ENCODE results near the gene TPST2. TPM values are rescaled to one million over a fixed set of nuclear protein-coding genes. Genes with fewer than 3 reads are reported as not detected.

Gene TPST2
- total and polyA plus RNA-seq, 10 of the 15 experiments (the other 5 are each of a cell fraction or from before 2014, with no cell fraction given) = 6.3 to 33.7 (median 28.4) TPM

- TF ChIP-seq CEBPZ (IDR thresholded peaks at IDR 0.05; ENCODE audit: low read depth, low read length) = no peak
These were observed 15.8 kb downstream of the TPST2 start (continued) for GRCh38 chr22:26574001-26574723.

- SMC1A ChIA-PET (ENCODE audit: uncharacterized antibody, unreplicated experiment) = interaction anchor here (0.6 kb wide), 1 partner anchor 99 kb away, joined by 4 read pairs; no protein-coding TSS in a partner anchor
- in situ Hi-C loops (cut with MboI) (no loop called here), intact Hi-C loops (cut with micrococcal nuclease; ENCODE audit: unreplicated experiment) (no loop called here)
- H3K36me3 ChIP-seq (ENCODE audit: control insufficient read depth in 2 of 2, insufficient read depth in 2 of 2, low read length in 1 of 2) = peaks cover 0 to 3% of the 10 kb centered on the region in 2 experiments; a peak in 1 of 4 replicates
- peaks cover 4% of the 10 kb centered on the region for H3K79me2 ChIP-seq (ENCODE audit: control insufficient read depth, insufficient read depth, low read length)
- POLR2A ChIA-PET = no interaction called here
- DNase-seq (ENCODE audit: low read depth, low spot score) (no peak), ATAC-seq (no peak), FAIRE-seq (no peak)
- no peak overlapping the region for H3K9ac ChIP-seq (ENCODE audit: control insufficient read depth, insufficient read depth, low read length)
- WGBS (ENCODE audit: insufficient coverage, insufficient replicate concordance, low lambda C conversion rate, missing lambda C conversion rate) = 91% methylated on average over 10 of the region's 10 CpGs
- H3K27ac ChIP-seq (ENCODE audit: control insufficient read depth, insufficient read depth) = no peak overlapping the region
- H4K20me1 ChIP-seq (ENCODE audit: control insufficient read depth, insufficient read depth) = 0 out of 2 replicates have a peak, but pooled peaks cover 3% of the 10 kb centered on the region
- H3K27me3 ChIP-seq (replicated peaks in 1 of 2; ENCODE audit: control insufficient read depth in 2 of 2, insufficient read depth in 2 of 2, low read length in 1 of 2) = no peaks in the 10 kb centered on the region
- no peaks in the 10 kb centered on the region for H3K9me3 ChIP-seq (replicated peaks; ENCODE audit: control insufficient read depth, insufficient read depth, low read length)
- CTCF ChIA-PET = interaction anchor here (0.6 kb wide), 1 partner anchor 13 kb away, joined by 3 read pairs; no protein-coding TSS in a partner anchor
- no peak overlapping the region for H2AFZ ChIP-seq (ENCODE audit: control insufficient read depth, low read depth, low read length)
- H3K4me3 ChIP-seq = no peak overlapping the region
- RAD21 ChIA-PET (ENCODE audit: unreplicated experiment) = no interaction called here
- no peak overlapping the region for H3K4me2 ChIP-seq (ENCODE audit: control insufficient read depth, insufficient read depth)
- H3K4me1 ChIP-seq (ENCODE audit: control insufficient read depth, insufficient read depth, low read length) = peaks cover 2% of the 10 kb centered on the region; the same call in 1 of the 2 replicates
- BruUV-seq (replicated peaks) = no TSS peak
- TF ChIP-seq SMAD5 (IDR thresholded peaks at IDR 0.05; ENCODE audit: low read depth) (no peak), SIX5 (IDR thresholded peaks at IDR 0.05; ENCODE audit: low read depth, low read length, severe bottlenecking) (no peak), RB1 (IDR thresholded peaks at IDR 0.05; ENCODE audit: borderline replicate concordance) (no peak), MTA3 (IDR thresholded peaks at IDR 0.05; ENCODE audit: borderline replicate concordance, low read length) (no peak), ZNF622 (IDR thresholded peaks at IDR 0.05) (no peak), BACH1 (IDR thresholded peaks at IDR 0.05; ENCODE audit: borderline replicate concordance) (no peak), ZNF217 (IDR thresholded peaks at IDR 0.05) (no peak), IKZF1 (conservative IDR thresholded peaks at IDR 0.05) (no peak), MYB (IDR thresholded peaks at IDR 0.05; ENCODE audit: borderline replicate concordance, low read depth, low read length) (no peak), ASH2L (IDR thresholded peaks at IDR 0.05; ENCODE audit: borderline replicate concordance, low read depth) (no peak), CEBPB (IDR thresholded peaks at IDR 0.05; ENCODE audit: borderline replicate concordance in 1 of 2, low read depth in 2 of 2, low read length in 2 of 2) (no peak), SMARCA5 (IDR thresholded peaks at IDR 0.05) (no peak), ZNF592 (IDR thresholded peaks at IDR 0.05) (no peak), NRF1 (conservative IDR thresholded peaks at IDR 0.05; ENCODE audit: low read depth, low read length) (no peak)
These were observed 16.8 kb downstream of the TPST2 start for GRCh38 chr22:26573026-26573662.
